GM12892 (cell line): Measurements from ENCODE around the gene BICRA.

ENCODE experiments used
- POLR2A ChIP-seq: IDR thresholded peaks from 2 replicates; pipeline ENCODE4 v1.6.1; 2011; ENCODE audit warnings: low read depth, low read length, control low read depth
- POLR2AphosphoS5 ChIP-seq: IDR thresholded peaks from 2 replicates; pipeline ENCODE4 v1.6.1; 2011; ENCODE audit warnings: low read depth, low read length, control low read depth
- TAF1 ChIP-seq: IDR thresholded peaks from 2 replicates; pipeline ENCODE4 v1.6.1; 2011; ENCODE audit warnings: low read depth, mild to moderate bottlenecking, control low read depth, low read length, borderline replicate concordance

GRCh38 chr19:47589824-47590223 lies 19.1 kb upstream of the BICRA start:
- TF ChIP-seq POLR2A = no peak
- no peak for TF ChIP-seq POLR2AphosphoS5
- no peak for TF ChIP-seq TAF1
